Loucy (cell line): ENCODE results near the gene ATP10B.

ENCODE experiments used
- H2AFZ ChIP-seq: fragments of 200-600 bp; sonication (generic); 2 replicates; pipeline ENCODE4 v1.6.0; 2016; ENCODE audit warnings: antibody characterized with exemption, mild to moderate bottlenecking, low read length, moderate library complexity
- H3F3A ChIP-seq: fragments of 200-600 bp; 2 replicates; pipeline ENCODE4 v1.6.0; 2016; ENCODE audit warnings: antibody characterized with exemption, low read depth, mild to moderate bottlenecking
- H3K27me3 ChIP-seq: fragments of 200-600 bp; sonication (generic); 2 replicates; pipeline ENCODE4 v1.6.1; 2014; ENCODE audit warnings: low read length, mild to moderate bottlenecking; ENCODE audit not compliant: insufficient read depth, poor library complexity, severe bottlenecking
- H3K36me3 ChIP-seq: fragments of 200-600 bp; sonication (generic); 2 replicates; pipeline ENCODE4 v1.6.1; 2016; ENCODE audit warnings: low read length; ENCODE audit not compliant: insufficient read depth
- H3K4me1 ChIP-seq: fragments of 200-600 bp; sonication (generic); 2 replicates; pipeline ENCODE4 v1.5.1; 2014; ENCODE audit warnings: low read length, mild to moderate bottlenecking; ENCODE audit not compliant: insufficient read depth, poor library complexity, severe bottlenecking
- H3K4me2 ChIP-seq: fragments of 200-600 bp; sonication (generic); 2 replicates; pipeline ENCODE4 v1.6.0; 2014; ENCODE audit warnings: antibody characterized with exemption, low read length, low read depth, mild to moderate bottlenecking; ENCODE audit not compliant: poor library complexity, severe bottlenecking
- H3K4me3 ChIP-seq: fragments of 200-600 bp; sonication (generic); 2 replicates; pipeline ENCODE4 v1.5.1; 2014; ENCODE audit warnings: low read length, mild to moderate bottlenecking, mixed read lengths; ENCODE audit not compliant: poor library complexity, severe bottlenecking
- H3K79me2 ChIP-seq: fragments of 200-600 bp; sonication (generic); 2 replicates; pipeline ENCODE4 v1.6.1; 2014; ENCODE audit warnings: low read length; ENCODE audit not compliant: insufficient read depth
- H3K9ac ChIP-seq: fragments of 200-600 bp; sonication (generic); 2 replicates; pipeline ENCODE4 v1.6.0; 2014; ENCODE audit warnings: mild to moderate bottlenecking, low read depth, low read length, moderate library complexity; ENCODE audit not compliant: poor library complexity, severe bottlenecking
- H3K9me2 ChIP-seq: fragments of 200-600 bp; sonication (generic); replicated peaks from 2 replicates; pipeline ENCODE4 v1.6.1; 2016; ENCODE audit warnings: low read depth, low read length, mixed read lengths
- H3K9me3 ChIP-seq: fragments of 200-600 bp; sonication (generic); 2 replicates; pipeline ENCODE4 v1.6.1; 2014; ENCODE audit warnings: mild to moderate bottlenecking, antibody characterized with exemption, low read length, low read depth; ENCODE audit not compliant: insufficient read depth
- H4K20me1 ChIP-seq: fragments of 200-600 bp; sonication (generic); 2 replicates; pipeline ENCODE4 v1.6.0; 2014; ENCODE audit warnings: antibody characterized with exemption, low read length, mild to moderate bottlenecking; ENCODE audit not compliant: insufficient read depth, poor library complexity, severe bottlenecking
- EZH2phosphoT487 ChIP-seq: fragments of 200-600 bp; IDR thresholded peaks from 2 replicates; pipeline ENCODE4 v1.6.1; 2018; ENCODE audit warnings: antibody characterized with exemption, mild to moderate bottlenecking, moderate library complexity, borderline replicate concordance
- TF ChIP-seq, protein P1 (sequence below): fragments of 200-600 bp; sonication (generic); conservative IDR thresholded peaks from 2 replicates; pipeline ENCODE4 v1.5.1; 2014; ENCODE audit warnings: mild to moderate bottlenecking, antibody characterized with exemption, low read length

Gene ATP10B

DNA sequence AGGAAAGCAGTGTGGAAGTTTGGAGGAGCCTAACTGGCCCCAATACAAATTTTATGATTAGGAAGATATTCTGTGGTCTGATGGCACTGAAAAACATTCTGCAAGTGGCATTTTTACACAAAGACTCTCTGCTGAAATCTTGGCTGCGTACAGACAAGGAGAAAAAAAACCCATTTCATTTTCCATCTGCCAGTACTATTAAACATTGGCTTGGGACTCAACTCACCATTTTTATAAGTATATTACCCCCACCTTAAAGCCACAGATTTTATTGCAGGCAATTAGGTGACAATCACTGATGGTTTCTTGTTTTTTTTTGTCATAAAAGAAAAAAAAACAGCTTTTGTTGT lies 223.4 kb downstream of the ATP10B start:
- no peaks in the 10 kb centered on the region for H3K9me2 ChIP-seq
- H3K9me3 ChIP-seq: no peaks in the 10 kb centered on the region
- H3K9ac ChIP-seq: no peak overlapping the region
- TF ChIP-seq EZH2phosphoT487: no peak
- TF ChIP-seq, protein P1, sequence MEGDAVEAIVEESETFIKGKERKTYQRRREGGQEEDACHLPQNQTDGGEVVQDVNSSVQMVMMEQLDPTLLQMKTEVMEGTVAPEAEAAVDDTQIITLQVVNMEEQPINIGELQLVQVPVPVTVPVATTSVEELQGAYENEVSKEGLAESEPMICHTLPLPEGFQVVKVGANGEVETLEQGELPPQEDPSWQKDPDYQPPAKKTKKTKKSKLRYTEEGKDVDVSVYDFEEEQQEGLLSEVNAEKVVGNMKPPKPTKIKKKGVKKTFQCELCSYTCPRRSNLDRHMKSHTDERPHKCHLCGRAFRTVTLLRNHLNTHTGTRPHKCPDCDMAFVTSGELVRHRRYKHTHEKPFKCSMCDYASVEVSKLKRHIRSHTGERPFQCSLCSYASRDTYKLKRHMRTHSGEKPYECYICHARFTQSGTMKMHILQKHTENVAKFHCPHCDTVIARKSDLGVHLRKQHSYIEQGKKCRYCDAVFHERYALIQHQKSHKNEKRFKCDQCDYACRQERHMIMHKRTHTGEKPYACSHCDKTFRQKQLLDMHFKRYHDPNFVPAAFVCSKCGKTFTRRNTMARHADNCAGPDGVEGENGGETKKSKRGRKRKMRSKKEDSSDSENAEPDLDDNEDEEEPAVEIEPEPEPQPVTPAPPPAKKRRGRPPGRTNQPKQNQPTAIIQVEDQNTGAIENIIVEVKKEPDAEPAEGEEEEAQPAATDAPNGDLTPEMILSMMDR: no peak
- no peaks in the 10 kb centered on the region for H3K4me1 ChIP-seq
- no peaks in the 10 kb centered on the region for H4K20me1 ChIP-seq
- H3K27me3 ChIP-seq: no peaks in the 10 kb centered on the region
- H2AFZ ChIP-seq: no peak overlapping the region
- no peak overlapping the region for H3K4me3 ChIP-seq
- H3K4me2 ChIP-seq: no peak overlapping the region
- H3K79me2 ChIP-seq: no peaks in the 10 kb centered on the region
- no peaks in the 10 kb centered on the region for H3K36me3 ChIP-seq
- H3F3A ChIP-seq: no peaks in the 10 kb centered on the region

DNA sequence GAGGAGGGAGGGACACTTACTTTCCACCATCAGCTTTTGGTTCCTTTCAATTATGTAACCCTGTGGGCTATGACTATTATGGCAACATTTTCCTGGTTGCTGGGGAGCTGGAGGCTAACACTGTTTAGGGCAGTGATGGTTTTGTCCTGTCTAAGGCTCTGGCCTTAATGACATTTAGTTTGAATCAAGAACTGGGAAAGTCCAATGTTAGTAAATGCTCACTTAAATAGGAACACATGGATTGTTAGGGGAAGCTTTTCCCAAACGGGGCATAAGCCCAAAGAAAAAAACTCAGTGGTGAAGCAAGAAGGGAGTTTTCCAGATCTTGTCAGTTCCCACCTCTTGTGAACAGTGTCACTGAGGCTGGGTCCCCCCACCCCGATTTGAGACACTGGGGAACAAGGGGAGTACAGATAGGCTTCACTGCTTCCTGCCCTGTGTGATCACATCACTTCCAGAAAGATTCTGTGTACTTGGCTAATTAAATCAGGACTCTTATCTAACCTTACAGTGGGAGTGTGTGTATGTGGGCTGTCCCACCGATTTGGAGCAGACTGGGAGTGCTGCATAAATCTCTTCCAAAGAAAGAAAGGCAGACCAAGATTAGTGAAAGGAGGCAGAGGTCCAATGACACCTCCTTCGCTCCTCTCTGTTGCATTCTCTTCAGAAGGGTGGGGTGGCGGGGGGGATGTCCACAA lies 223.9 kb downstream of the ATP10B start:
- Histone ChIP-seq H4K20me1 (no peaks in the 10 kb centered on the region), H3K4me2 (no peak overlapping the region), H3K79me2 (no peaks in the 10 kb centered on the region), H3K4me1 (no peaks in the 10 kb centered on the region), H3K27me3 (no peaks in the 10 kb centered on the region), H3K9me3 (no peaks in the 10 kb centered on the region), H2AFZ (no peak overlapping the region), H3K9me2 (no peaks in the 10 kb centered on the region), H3F3A (no peaks in the 10 kb centered on the region), H3K9ac (no peak overlapping the region), H3K36me3 (no peaks in the 10 kb centered on the region), H3K4me3 (no peak overlapping the region)
- TF ChIP-seq, protein P1: no peak
- TF ChIP-seq EZH2phosphoT487: no peak

DNA sequence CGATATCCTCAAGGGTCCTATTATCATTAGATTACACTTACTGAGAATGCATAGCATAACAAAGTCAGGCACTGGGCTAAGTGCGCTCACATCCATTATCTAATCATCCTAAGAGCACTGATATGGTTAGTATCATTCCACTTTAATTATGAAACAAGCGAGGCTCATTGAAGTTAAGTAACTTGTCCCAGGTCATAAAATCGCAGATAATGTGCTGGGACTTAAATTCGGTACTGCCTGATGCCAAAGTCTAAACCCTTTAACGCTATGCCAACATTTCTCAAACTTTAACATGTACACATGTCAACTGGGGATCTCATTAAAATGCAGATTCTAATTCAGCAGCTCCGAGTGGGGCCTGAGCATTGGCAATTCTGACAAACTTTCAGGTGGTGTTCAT lies 225.7 kb downstream of the ATP10B start:
- H3K79me2 ChIP-seq: no peaks in the 10 kb centered on the region
- no peaks in the 10 kb centered on the region for H3K9me2 ChIP-seq
- no peak for TF ChIP-seq EZH2phosphoT487
- TF ChIP-seq, protein P1: no peak
- H3K4me3 ChIP-seq: no peak overlapping the region
- H3K9me3 ChIP-seq: no peaks in the 10 kb centered on the region
- H3K9ac ChIP-seq: no peak overlapping the region
- no peaks in the 10 kb centered on the region for H3K36me3 ChIP-seq
- H3K4me1 ChIP-seq: no peaks in the 10 kb centered on the region
- no peak overlapping the region for H2AFZ ChIP-seq
- H4K20me1 ChIP-seq: no peaks in the 10 kb centered on the region
- no peaks in the 10 kb centered on the region for H3F3A ChIP-seq
- no peak overlapping the region for H3K4me2 ChIP-seq
- H3K27me3 ChIP-seq: no peaks in the 10 kb centered on the region
